Measurements from ENCODE around the gene LPP. TPM values are rescaled to one million over a fixed set of nuclear protein-coding genes. Genes with fewer than 3 reads are reported as not detected.

Gene LPP
- total RNA-seq, 3 donors from 2014 or later: 15.5 to 19.2 (median 16.5) TPM

DNA sequence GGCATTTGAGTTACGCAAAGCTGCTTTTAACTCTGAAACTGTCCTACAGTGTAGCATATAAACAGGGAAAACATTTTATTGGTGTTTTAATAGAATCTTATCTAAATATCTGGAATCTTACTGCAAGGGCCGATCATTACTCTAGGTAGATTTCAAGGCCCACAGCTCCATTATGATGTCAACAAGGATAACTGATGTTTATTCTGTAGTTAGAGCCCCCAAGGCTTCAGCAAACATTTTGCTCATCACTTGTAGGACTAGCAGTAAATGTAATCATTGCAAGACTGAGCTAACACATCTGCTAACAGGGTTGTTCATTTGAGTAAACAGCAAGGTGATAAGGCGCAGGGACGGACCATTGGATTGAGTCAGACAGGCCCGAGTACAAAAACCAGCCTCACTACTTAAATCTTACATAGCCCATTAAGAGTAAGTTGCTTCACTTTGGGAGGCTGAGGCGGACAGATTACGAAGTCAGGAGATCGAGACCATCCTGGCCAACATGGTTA is 685.3 kb downstream of the LPP start:
- H3K9me3 Mint-ChIP-seq: peaks cover 3% of the 10 kb centered on the region
- DNase-seq (no peak), ATAC-seq (no peak)
- no peak overlapping the region for H3K4me3 Mint-ChIP-seq
- H3K36me3 Mint-ChIP-seq (ENCODE audit: insufficient read depth): peaks cover 12% of the 10 kb centered on the region
- peaks cover 5% of the 10 kb centered on the region for H3K4me1 Mint-ChIP-seq (ENCODE audit: low read depth)
- H3K27me3 Mint-ChIP-seq (ENCODE audit: low read depth): no peaks in the 10 kb centered on the region

DNA sequence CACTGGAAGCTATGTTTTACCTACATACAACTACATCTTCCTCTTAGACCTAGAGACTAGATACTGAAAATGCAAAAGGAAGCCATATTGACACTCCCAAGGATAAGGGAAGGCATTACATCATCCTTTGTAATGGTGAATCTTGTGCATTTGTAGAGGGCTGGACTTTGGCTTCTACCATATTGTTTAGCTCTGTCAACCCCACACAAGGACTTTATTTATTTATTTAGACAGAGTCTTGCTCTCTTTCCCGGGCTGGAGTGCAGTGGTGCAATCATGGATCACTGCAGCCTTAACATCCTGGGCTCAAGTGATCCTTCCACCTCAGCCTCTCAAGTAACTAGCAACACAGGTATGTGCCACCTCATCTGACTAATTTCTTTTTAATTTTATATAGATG is 686.3 kb downstream of the LPP start:
- Mint-ChIP-seq H3K4me3 (no peak overlapping the region), H3K4me1 (ENCODE audit: low read depth) (no peaks in the 10 kb centered on the region), H3K9me3 (peaks cover 3% of the 10 kb centered on the region), H3K36me3 (ENCODE audit: insufficient read depth) (peaks cover 12% of the 10 kb centered on the region), H3K27me3 (ENCODE audit: low read depth) (no peaks in the 10 kb centered on the region)
- no peak for ATAC-seq
- no peak for DNase-seq

DNA sequence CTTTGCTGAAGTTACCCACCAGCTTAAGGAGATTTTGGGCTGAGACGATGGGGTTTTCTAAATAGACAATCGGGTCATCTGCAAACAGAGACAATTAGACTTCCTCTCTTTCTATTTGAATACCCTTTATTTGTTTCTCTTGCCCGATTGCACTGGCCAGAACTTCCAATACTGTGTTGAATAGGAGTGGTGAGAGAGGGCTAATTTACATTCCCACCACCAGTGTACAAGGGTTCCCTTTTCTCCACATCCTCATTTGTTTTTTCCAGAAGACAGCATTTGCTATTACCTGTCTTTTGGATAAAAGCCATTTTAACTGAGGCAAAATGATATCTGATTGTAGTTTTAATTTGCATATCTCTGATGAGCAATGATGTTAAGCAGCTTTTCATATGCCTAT is 687.9 kb downstream of the LPP start:
- Mint-ChIP-seq H3K4me3 (no peak overlapping the region), H3K9me3 (peaks cover 3% of the 10 kb centered on the region), H3K27me3 (ENCODE audit: low read depth) (no peaks in the 10 kb centered on the region), H3K36me3 (ENCODE audit: insufficient read depth) (peaks cover 12% of the 10 kb centered on the region), H3K4me1 (ENCODE audit: low read depth) (no peaks in the 10 kb centered on the region)
- DNase-seq: no peak
- no peak for ATAC-seq

DNA sequence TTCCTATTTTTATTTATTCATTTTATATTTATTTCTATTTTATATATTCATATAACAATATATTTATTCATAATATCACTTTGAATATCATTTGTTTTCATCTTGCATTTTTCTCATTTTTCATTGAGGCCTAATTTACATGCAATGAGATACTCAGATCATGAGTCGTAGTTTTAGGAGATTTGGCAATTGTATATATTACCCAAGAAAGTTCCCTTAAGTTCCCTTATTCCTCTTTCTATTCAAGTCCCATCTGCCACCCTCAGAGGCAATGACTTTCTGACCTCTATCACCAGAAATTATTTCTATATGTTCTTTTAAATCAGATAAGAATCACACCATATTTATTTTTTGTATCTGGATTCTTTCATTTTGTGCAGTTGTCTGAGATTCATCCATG is 688.7 kb downstream of the LPP start:
- DNase-seq (no peak), ATAC-seq (no peak)
- H3K27me3 Mint-ChIP-seq (ENCODE audit: low read depth): no peaks in the 10 kb centered on the region
- no peak overlapping the region for H3K4me3 Mint-ChIP-seq
- H3K36me3 Mint-ChIP-seq (ENCODE audit: insufficient read depth): peaks cover 10% of the 10 kb centered on the region
- H3K9me3 Mint-ChIP-seq: peaks cover 3% of the 10 kb centered on the region
- no peaks in the 10 kb centered on the region for H3K4me1 Mint-ChIP-seq (ENCODE audit: low read depth)

DNA sequence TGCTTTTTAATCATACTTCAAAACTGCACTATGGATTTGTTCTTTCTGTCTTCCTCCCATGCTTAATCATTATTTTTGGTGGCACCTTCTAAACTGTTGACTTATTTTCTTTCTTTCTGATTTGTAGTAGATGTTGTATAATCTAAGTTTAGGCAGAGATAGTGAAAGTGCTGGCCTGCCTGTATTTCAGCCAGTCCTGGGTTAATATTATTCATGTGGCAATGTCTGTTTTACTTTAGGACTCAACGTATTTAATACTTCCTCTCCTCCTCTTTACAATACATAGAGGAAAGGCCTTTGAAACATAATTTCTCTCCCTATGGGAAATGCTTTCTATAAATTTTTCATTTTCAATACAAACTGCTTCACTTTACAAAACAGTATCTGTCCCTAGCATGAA is 690.1 kb downstream of the LPP start:
- DNase-seq (no peak), ATAC-seq (no peak)
- Mint-ChIP-seq H3K36me3 (ENCODE audit: insufficient read depth) (peaks cover 6% of the 10 kb centered on the region), H3K27me3 (ENCODE audit: low read depth) (no peaks in the 10 kb centered on the region), H3K4me1 (ENCODE audit: low read depth) (no peaks in the 10 kb centered on the region), H3K9me3 (no peaks in the 10 kb centered on the region), H3K4me3 (no peak overlapping the region)

DNA sequence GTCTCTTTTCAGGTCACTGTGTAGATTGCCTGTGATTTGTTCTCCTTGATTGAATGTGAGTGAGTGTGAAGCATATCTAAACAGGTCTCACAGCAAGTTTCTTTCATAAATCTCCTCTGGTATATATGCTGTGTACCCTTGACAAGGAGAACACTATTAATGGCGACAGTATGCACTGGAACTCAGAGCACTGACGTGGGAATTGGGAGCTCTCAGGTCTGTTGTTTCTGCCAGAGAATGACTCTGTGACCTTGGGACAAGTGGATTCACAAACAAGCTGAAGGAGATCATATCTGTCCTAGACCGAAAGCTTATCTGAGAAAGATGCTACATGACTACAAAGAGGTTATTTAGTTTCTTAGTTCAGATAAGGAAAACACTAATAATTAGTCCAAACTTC is 691.6 kb downstream of the LPP start:
- Mint-ChIP-seq H3K4me1 (ENCODE audit: low read depth) (no peaks in the 10 kb centered on the region), H3K27me3 (ENCODE audit: low read depth) (no peaks in the 10 kb centered on the region), H3K9me3 (peaks cover 4% of the 10 kb centered on the region), H3K4me3 (no peak overlapping the region), H3K36me3 (ENCODE audit: insufficient read depth) (peaks cover 10% of the 10 kb centered on the region)
- DNase-seq (no peak), ATAC-seq (no peak)

DNA sequence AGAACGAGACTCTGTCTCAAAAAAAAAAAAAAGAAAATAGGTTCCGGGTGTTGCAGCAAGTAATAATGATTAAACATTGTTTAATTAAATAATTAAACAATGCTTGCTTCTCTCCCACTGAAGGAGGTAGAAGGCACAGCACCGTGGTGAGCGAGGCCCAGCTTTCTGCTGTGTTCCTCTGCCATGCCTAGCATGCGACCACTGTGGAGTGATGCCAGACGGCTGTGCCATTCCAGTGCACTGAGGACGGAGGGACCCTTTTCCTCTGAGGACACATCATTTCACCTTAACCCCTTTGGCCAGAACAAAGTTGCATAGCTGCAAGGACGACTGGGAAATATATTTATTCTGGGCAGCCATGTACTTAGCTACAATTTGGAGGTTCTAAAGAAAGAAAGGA is 695.0 kb downstream of the LPP start:
- DNase-seq: no peak
- no peak overlapping the region for H3K4me3 Mint-ChIP-seq
- no peak for ATAC-seq
- H3K9me3 Mint-ChIP-seq: peaks cover 4% of the 10 kb centered on the region
- no peaks in the 10 kb centered on the region for H3K4me1 Mint-ChIP-seq (ENCODE audit: low read depth)
- H3K27me3 Mint-ChIP-seq (ENCODE audit: low read depth): no peaks in the 10 kb centered on the region
- H3K36me3 Mint-ChIP-seq (ENCODE audit: insufficient read depth): peaks cover 17% of the 10 kb centered on the region

DNA sequence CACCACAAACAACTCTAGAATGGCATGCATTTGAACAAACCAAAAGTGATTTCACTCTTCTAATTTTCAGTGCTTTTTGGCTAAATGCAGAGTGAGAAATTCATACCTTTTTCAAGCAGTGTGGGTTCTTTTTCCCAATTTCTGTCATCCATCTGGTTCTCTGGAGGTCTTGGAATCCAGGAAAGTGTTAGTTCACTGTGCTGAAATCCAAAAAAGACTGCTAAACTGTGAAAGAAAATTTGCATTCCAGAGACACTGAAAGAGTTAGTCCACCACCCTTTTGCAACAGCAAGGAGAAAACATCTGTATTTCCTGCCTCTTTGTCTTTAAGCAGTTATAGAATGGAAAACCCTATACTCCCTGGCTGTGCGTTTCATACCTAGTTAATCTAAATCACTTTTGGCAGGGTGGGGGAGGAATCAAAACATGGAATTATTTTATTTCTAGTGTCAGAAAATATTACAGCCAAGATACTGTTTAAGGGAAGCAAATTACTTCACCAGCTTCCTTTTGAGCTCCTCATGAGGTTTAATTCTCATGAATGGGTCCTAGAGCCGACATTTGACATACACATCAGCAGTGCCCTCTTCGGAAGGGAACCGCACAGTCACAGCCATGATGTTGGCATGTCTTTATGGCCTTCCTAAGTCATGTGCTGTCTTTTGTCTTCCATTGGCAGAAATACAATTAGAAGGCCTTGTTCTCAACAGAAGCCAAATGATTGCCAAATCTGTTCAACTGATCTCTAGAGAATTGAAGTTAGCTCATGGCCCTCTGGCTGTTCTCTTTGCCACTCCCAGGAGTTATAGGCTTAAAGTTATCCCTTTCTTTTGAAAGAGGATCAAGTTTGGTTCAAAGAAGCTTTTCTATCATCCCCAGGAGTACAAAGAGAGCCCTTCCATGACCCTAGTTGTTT is 700.2 kb downstream of the LPP start:
- DNase-seq (no peak), ATAC-seq (no peak)
- Mint-ChIP-seq H3K36me3 (ENCODE audit: insufficient read depth) (peaks cover 14% of the 10 kb centered on the region), H3K9me3 (peaks cover 4% of the 10 kb centered on the region), H3K27me3 (ENCODE audit: low read depth) (no peaks in the 10 kb centered on the region), H3K4me1 (ENCODE audit: low read depth) (no peaks in the 10 kb centered on the region), H3K4me3 (no peak overlapping the region)

DNA sequence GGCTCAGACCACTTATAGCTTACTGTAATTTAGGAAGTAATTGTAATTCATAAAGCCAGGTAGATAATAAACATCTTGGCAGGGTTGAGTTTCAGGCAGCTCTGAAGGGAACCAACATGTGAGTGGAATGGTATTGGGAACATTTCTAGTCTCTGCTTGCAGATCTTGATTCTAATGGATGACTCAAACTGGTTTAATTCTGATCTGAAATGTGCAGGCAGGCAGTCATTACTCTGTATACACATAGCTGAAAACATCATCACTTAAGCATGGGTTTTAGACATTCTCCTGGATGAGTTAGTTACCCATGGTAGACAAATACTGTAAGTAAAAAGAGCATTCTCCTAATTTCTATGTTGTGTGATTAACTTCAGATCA is 700.8 kb downstream of the LPP start:
- Mint-ChIP-seq H3K36me3 (ENCODE audit: insufficient read depth) (peaks cover 11% of the 10 kb centered on the region), H3K4me3 (no peak overlapping the region), H3K9me3 (peaks cover 4% of the 10 kb centered on the region), H3K27me3 (ENCODE audit: low read depth) (no peaks in the 10 kb centered on the region), H3K4me1 (ENCODE audit: low read depth) (no peaks in the 10 kb centered on the region)
- no peak for ATAC-seq
- no peak for DNase-seq

DNA sequence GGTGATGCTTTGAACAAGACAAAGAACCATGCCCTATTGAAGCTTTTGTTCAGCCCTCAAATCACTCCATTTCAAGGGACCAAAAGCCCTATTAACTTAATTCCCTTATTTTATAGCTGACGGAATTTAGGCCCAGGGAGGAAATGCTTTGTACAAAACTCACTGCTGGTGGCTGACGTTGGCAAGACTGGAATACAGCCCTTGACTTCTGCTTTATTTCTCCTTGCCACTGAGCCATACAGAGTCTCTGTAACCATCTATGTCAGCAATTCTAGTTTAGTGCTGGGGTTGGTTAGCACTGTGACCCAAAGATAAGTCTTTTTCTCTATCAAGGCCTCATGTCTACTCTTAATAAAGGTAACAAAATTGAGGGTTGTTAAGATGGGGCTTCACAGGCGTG is 701.7 kb downstream of the LPP start:
- no peak overlapping the region for H3K4me3 Mint-ChIP-seq
- ATAC-seq: no peak
- H3K9me3 Mint-ChIP-seq: no peaks in the 10 kb centered on the region
- H3K4me1 Mint-ChIP-seq (ENCODE audit: low read depth): no peaks in the 10 kb centered on the region
- DNase-seq: no peak
- H3K36me3 Mint-ChIP-seq (ENCODE audit: insufficient read depth): peaks cover 8% of the 10 kb centered on the region
- H3K27me3 Mint-ChIP-seq (ENCODE audit: low read depth): no peaks in the 10 kb centered on the region

DNA sequence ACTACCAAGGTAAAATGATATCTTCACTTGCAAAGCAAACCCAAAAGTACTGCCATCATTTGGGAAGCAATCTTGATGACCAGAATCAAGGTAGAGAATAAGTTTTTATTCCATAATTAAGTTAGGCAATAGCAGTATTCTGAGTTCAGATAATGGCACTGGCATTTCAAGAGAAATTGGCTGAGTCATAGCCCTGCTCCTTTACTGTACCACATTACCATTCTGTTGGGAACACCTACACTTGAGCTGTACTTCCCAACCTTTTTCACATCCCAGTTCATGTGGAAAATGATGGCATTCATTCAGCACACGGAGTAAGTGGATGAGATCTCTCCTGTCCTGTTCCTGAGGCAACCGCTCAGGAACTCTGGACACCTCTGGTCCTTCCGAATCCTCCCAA is 706.2 kb downstream of the LPP start:
- no peak for DNase-seq
- Mint-ChIP-seq H3K4me1 (ENCODE audit: low read depth) (no peaks in the 10 kb centered on the region), H3K27me3 (ENCODE audit: low read depth) (no peaks in the 10 kb centered on the region), H3K36me3 (ENCODE audit: insufficient read depth) (no peaks in the 10 kb centered on the region), H3K9me3 (no peaks in the 10 kb centered on the region), H3K4me3 (no peak overlapping the region)
- no peak for ATAC-seq

DNA sequence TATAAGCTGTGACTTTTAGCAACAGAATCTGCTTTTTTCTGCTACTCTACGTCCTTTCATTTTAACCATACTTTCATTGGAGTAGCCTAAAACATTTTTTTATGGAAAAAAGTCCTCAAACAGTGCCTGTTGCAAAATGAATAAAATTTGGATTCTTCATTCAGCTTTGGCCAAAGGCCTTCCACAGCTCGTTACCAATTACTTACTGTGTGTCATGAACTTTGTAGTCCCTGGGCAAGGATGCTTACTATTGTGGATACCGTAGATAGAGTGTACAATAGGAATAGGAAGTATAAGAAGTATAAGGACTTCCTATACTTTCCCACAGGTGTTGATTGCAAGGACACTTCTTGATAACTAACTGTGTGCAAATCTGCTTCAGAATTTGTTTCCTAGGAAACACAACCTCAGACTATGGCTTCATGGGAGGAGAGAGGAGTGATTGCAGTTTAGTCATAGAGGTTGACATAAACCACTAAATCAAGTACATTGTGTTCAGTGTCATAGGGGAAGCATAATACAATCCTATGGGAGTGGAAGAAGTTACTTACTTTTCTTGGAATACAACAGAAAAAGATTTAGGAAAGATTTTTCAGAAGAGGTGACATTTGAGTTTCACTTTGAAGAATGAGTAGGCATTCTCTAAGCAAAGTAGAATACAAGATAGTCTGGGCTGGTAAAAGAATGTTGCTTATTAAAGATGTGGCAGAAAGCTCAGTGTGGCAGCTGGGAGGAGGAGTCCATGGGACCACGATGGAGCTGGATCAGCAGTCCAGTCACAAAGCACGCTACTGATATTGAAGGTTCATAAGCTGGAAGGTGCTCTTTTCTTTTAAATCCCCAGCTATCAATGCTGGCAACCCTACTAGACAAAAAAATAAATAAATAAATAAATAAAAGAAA is 708.1 kb downstream of the LPP start:
- Mint-ChIP-seq H3K4me1 (ENCODE audit: low read depth) (no peaks in the 10 kb centered on the region), H3K27me3 (ENCODE audit: low read depth) (no peaks in the 10 kb centered on the region), H3K4me3 (no peak overlapping the region), H3K36me3 (ENCODE audit: insufficient read depth) (peaks cover 7% of the 10 kb centered on the region), H3K9me3 (no peaks in the 10 kb centered on the region)
- ATAC-seq (no peak), DNase-seq (no peak)

DNA sequence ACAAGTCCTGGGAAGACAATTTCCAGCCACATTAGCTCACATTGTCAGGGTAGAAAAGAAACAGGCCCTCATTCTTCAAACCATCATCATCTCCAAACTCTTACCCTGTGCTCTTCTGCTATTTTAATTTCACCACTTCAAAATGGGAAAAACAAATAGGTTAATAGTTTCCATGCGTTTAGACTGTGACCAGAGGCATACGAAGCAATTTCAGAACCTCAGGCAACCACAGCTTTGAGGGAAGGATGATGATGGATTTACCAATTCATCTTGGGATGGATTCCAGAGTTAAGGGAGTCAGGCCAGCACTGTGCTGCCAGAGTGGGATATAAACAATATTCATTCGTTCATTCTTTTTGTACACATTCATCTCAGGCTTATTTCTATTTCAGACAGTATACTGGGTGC is 710.0 kb downstream of the LPP start:
- no peaks in the 10 kb centered on the region for H3K4me1 Mint-ChIP-seq (ENCODE audit: low read depth)
- ATAC-seq (no peak), DNase-seq (no peak)
- H3K27me3 Mint-ChIP-seq (ENCODE audit: low read depth): no peaks in the 10 kb centered on the region
- no peak overlapping the region for H3K4me3 Mint-ChIP-seq
- peaks cover 16% of the 10 kb centered on the region for H3K36me3 Mint-ChIP-seq (ENCODE audit: insufficient read depth)
- no peaks in the 10 kb centered on the region for H3K9me3 Mint-ChIP-seq

DNA sequence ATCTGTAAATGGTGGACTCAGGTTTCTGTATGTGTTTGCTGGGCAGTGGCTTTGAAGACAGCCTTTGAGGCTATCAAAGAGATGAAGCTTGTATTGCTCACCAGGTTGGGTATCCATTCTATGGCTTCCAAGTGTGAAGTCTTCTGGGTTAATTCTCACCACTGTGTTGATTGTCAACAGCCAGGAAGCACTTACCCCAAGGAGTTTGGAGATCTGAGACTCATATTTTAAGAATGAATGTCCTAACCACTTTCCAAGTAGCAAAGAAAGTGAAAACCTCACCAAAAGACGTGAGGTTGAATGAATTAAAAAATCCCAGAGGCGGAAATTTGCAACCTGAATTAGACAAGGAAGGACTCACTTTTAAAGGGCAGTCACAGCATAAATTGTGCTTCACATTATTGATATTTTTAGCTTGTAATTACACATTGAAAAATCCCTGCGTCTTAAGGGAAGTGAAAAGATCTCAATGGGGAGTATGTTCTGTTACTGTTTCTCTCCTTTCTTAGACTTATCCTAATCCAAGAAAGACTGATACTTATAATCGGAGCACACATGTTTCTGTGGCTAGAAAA is 713.8 kb downstream of the LPP start:
- Mint-ChIP-seq H3K27me3 (ENCODE audit: low read depth) (no peaks in the 10 kb centered on the region), H3K4me3 (no peak overlapping the region), H3K4me1 (ENCODE audit: low read depth) (no peaks in the 10 kb centered on the region), H3K36me3 (ENCODE audit: insufficient read depth) (peaks cover 26% of the 10 kb centered on the region), H3K9me3 (no peaks in the 10 kb centered on the region)
- DNase-seq: no peak
- ATAC-seq: no peak
